ENCODE results near the gene ASS1.

GRCh38 chr9:130486103-130486502, 41.3 kb downstream of the ASS1 start:
- no peak for TF ChIP-seq CTCF (IDR thresholded peaks at IDR 0.05)
- no peak for TF ChIP-seq EP300 (IDR thresholded peaks at IDR 0.05)
- TF ChIP-seq POLR2A (IDR thresholded peaks at IDR 0.05): no peak
- no peak for TF ChIP-seq POLR2AphosphoS5 (IDR thresholded peaks at IDR 0.05)
